Measurements from ENCODE around the gene KDM5A.

DNA sequence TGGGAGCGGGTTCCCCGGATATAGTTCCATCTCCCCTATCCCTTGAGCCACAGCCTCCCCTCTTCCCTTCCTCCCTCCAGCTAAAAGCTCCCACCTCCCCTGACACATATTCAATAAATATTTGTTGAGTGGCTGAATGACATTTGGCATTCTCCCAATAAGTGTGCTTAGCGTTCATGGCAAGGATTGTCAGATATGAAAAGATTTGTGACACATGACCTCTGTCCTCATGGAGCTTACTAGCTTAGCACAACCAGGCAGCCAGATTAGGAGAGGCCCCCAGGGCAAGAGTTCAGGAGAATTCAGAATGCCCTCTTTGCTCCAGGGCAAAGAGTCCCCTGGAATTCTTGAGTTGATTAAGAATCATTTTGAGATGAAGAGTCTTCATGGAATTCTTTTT, 152.7 kb downstream of the KDM5A start:
- TF ChIP-seq, protein P1, sequence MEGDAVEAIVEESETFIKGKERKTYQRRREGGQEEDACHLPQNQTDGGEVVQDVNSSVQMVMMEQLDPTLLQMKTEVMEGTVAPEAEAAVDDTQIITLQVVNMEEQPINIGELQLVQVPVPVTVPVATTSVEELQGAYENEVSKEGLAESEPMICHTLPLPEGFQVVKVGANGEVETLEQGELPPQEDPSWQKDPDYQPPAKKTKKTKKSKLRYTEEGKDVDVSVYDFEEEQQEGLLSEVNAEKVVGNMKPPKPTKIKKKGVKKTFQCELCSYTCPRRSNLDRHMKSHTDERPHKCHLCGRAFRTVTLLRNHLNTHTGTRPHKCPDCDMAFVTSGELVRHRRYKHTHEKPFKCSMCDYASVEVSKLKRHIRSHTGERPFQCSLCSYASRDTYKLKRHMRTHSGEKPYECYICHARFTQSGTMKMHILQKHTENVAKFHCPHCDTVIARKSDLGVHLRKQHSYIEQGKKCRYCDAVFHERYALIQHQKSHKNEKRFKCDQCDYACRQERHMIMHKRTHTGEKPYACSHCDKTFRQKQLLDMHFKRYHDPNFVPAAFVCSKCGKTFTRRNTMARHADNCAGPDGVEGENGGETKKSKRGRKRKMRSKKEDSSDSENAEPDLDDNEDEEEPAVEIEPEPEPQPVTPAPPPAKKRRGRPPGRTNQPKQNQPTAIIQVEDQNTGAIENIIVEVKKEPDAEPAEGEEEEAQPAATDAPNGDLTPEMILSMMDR (IDR thresholded peaks at IDR 0.05; ENCODE audit: insufficient read depth, low read length) = no peak
- TF ChIP-seq POLR2AphosphoS5 (IDR thresholded peaks at IDR 0.05; ENCODE audit: low read depth) = no peak

Data from HL-60 (cell line).